ELR (cell line): ENCODE results near the gene SLC27A4.

ENCODE experiments used
- DNase-seq: peaks from one replicate; pipeline ENCODE4 v3.0.0-alpha.2; 2015; ENCODE audit warnings: low read depth

SLC27A4 gene

GRCh38 chr9:128365525-128365924, 25.2 kb downstream of the SLC27A4 start:
- no peak for DNase-seq

- DNase-seq = no peak
These were observed 28.8 kb downstream of the SLC27A4 start for GRCh38 chr9:128369024-128369706.

GRCh38 chr9:128370367-128370751, 30.0 kb downstream of the SLC27A4 start:
- DNase-seq = no peak

GRCh38 chr9:128370752-128371629, 30.7 kb downstream of the SLC27A4 start, which contains the start of gene URM1:
URM1 (plus strand) TSS chr9:128371374; CDS start chr9:128371381, 7 bp downstream.
- DNase-seq = peak; percentile 99

- DNase-seq = peak; percentile 28
These were observed 31.3 kb downstream of the SLC27A4 start for GRCh38 chr9:128371630-128372117.

- DNase-seq = peak; percentile 44
These were observed 31.9 kb downstream of the SLC27A4 start for GRCh38 chr9:128372188-128372641.

GRCh38 chr9:128372784-128373183, 32.5 kb downstream of the SLC27A4 start:
- DNase-seq = peak; percentile 71

GRCh38 chr9:128374221-128374675, 33.9 kb downstream of the SLC27A4 start:
- DNase-seq = no peak

GRCh38 chr9:128375865-128376264, 35.5 kb downstream of the SLC27A4 start:
- peak; percentile 21 for DNase-seq

- no peak for DNase-seq
These were observed 41.9 kb downstream of the SLC27A4 start for GRCh38 chr9:128382261-128382660.

GRCh38 chr9:128383007-128383753, 42.9 kb downstream of the SLC27A4 start:
- no peak for DNase-seq

- no peak for DNase-seq
These were observed 43.5 kb downstream of the SLC27A4 start for GRCh38 chr9:128383791-128384190.

- DNase-seq = peak; percentile 30
These were observed 44.6 kb downstream of the SLC27A4 start for GRCh38 chr9:128384801-128385495.

- DNase-seq = no peak
These were observed 45.5 kb downstream of the SLC27A4 start for GRCh38 chr9:128385496-128386460.

GRCh38 chr9:128388150-128388549, 47.8 kb downstream of the SLC27A4 start:
- DNase-seq = no peak

GRCh38 chr9:128389395-128390149, 49.2 kb downstream of the SLC27A4 start:
- DNase-seq = no peak

GRCh38 chr9:128390150-128390812, 50.0 kb downstream of the SLC27A4 start:
- no peak for DNase-seq

- no peak for DNase-seq
These were observed 50.7 kb downstream of the SLC27A4 start for GRCh38 chr9:128390813-128391711.
